Measurements from ENCODE around the gene RGS6.

RGS6 gene

DNA sequence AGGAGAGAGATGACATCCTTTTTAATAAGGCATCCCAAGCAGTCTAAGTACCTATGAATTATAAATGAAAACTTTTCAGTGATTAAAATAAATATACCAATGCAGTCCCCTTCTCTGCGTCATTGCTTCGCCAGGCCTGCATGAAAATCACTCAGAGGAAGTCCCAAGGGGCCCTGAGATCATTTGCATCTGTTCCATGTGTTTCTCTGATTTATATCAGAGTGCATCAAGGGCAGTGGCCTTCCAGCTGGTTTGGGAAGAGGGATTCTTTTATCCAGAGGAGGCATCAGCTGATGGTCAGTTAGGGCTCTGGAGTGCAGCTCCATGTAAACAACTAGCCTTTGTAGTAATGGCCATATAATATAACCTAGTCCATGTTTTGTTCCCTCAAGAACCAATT is 210.1 kb downstream of the RGS6 start:
- H4K91ac ChIP-seq (ENCODE audit: low read length) = no peak overlapping the region
- no peak overlapping the region for H3K27ac ChIP-seq (ENCODE audit: low read length, poor library complexity, severe bottlenecking)
- 54% methylated on average over 2 of the region's 2 CpGs for WGBS

DNA sequence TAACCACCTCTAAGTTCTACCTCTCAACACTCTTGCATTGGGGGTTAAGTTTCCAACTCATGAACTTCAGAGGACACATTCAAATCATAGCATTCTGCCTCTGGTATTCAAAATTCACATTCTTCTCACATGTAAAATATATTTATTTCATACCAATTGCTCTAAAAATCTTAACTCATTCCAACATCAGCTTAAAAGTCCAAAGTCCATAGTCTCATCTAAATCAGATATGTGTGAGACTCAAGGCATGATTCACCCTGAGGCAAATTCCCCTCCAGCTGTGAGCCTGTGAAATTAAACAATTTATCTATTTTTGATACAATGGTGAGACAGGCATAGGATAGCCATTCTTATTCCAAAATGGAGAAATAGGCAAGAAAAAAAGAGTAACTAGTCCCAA is 214.0 kb downstream of the RGS6 start:
- no peak overlapping the region for H2BK5ac ChIP-seq (ENCODE audit: low read depth, low read length, poor library complexity, severe bottlenecking)
- H3K9ac ChIP-seq (ENCODE audit: low read length) = no peak overlapping the region
- H4K8ac ChIP-seq (ENCODE audit: low read length) = no peak overlapping the region
- H3K36me3 ChIP-seq (ENCODE audit: control insufficient read depth in 1 of 2, insufficient read depth in 2 of 2, low read depth in 1 of 2, low read length in 2 of 2) = no peaks in the 10 kb centered on the region
- no peak overlapping the region for H3K4ac ChIP-seq (ENCODE audit: low read depth in 1 of 2, low read length in 2 of 2)
- H2AK5ac ChIP-seq (ENCODE audit: low read length, severe bottlenecking) = no peak overlapping the region
- no peak overlapping the region for H2BK15ac ChIP-seq (ENCODE audit: low read depth, poor library complexity, severe bottlenecking)
- no peaks in the 10 kb centered on the region for H3K79me1 ChIP-seq (replicated peaks; ENCODE audit: low read length, poor library complexity, severe bottlenecking)
- H2AFZ ChIP-seq (ENCODE audit: low read depth, low read length) = no peak overlapping the region
- no peak overlapping the region for H3K4me2 ChIP-seq (ENCODE audit: low read length, poor library complexity, severe bottlenecking)
- H4K91ac ChIP-seq (ENCODE audit: low read length) = no peak overlapping the region
- no peak overlapping the region for H2BK12ac ChIP-seq (ENCODE audit: low read length in 2 of 2)
- DNase-seq = no peak
- no peak overlapping the region for H3K18ac ChIP-seq (ENCODE audit: low read depth in 1 of 2, low read length in 2 of 2)
- no peak overlapping the region for H2BK120ac ChIP-seq (ENCODE audit: low read depth, low read length)
- peaks cover 10% of the 10 kb centered on the region for H3K9me3 ChIP-seq (ENCODE audit: control insufficient read depth, low read length)
- no peak overlapping the region for H3K14ac ChIP-seq (ENCODE audit: low read length in 2 of 2)
- no peak overlapping the region for H3K23ac ChIP-seq (ENCODE audit: low read length in 2 of 2)
- H3K27ac ChIP-seq (ENCODE audit: low read length, poor library complexity, severe bottlenecking) = no peak overlapping the region
- no peak overlapping the region for H3K4me3 ChIP-seq (ENCODE audit: insufficient read depth in 1 of 2, low read depth in 1 of 2, low read length in 2 of 2)
- H3K27me3 ChIP-seq (ENCODE audit: control insufficient read depth in 1 of 2, insufficient read depth in 1 of 2, low read length in 2 of 2) = no peaks in the 10 kb centered on the region
- H3K4me1 ChIP-seq (ENCODE audit: control insufficient read depth, insufficient read depth, low read depth, low read length) = no peaks in the 10 kb centered on the region

More for the DNA sequence above, 210.1 kb downstream of the RGS6 start:
- no peak overlapping the region for H2AK5ac ChIP-seq (ENCODE audit: low read length, severe bottlenecking)
- H3K36me3 ChIP-seq (ENCODE audit: control insufficient read depth in 1 of 2, insufficient read depth in 2 of 2, low read depth in 1 of 2, low read length in 2 of 2) = no peaks in the 10 kb centered on the region
- H3K9me3 ChIP-seq (ENCODE audit: control insufficient read depth, low read length) = peaks cover 5% of the 10 kb centered on the region
- H3K79me1 ChIP-seq (replicated peaks; ENCODE audit: low read length, poor library complexity, severe bottlenecking) = no peaks in the 10 kb centered on the region
- no peak overlapping the region for H3K9ac ChIP-seq (ENCODE audit: low read length)
- no peak overlapping the region for H3K23ac ChIP-seq (ENCODE audit: low read length in 2 of 2)
- DNase-seq = no peak
- no peak overlapping the region for H4K8ac ChIP-seq (ENCODE audit: low read length)
- no peak overlapping the region for H2BK12ac ChIP-seq (ENCODE audit: low read length in 2 of 2)
- no peak overlapping the region for H3K4ac ChIP-seq (ENCODE audit: low read depth in 1 of 2, low read length in 2 of 2)
- no peak overlapping the region for H3K4me2 ChIP-seq (ENCODE audit: low read length, poor library complexity, severe bottlenecking)
- H3K14ac ChIP-seq (ENCODE audit: low read length in 2 of 2) = no peak overlapping the region
- H2BK15ac ChIP-seq (ENCODE audit: low read depth, poor library complexity, severe bottlenecking) = no peak overlapping the region
- no peak overlapping the region for H2BK5ac ChIP-seq (ENCODE audit: low read depth, low read length, poor library complexity, severe bottlenecking)
- no peaks in the 10 kb centered on the region for H3K4me1 ChIP-seq (ENCODE audit: control insufficient read depth, insufficient read depth, low read depth, low read length)
- no peak overlapping the region for H2BK120ac ChIP-seq (ENCODE audit: low read depth, low read length)
- H2AFZ ChIP-seq (ENCODE audit: low read depth, low read length) = no peak overlapping the region
- H3K18ac ChIP-seq (ENCODE audit: low read depth in 1 of 2, low read length in 2 of 2) = no peak overlapping the region
- H3K4me3 ChIP-seq (ENCODE audit: insufficient read depth in 1 of 2, low read depth in 1 of 2, low read length in 2 of 2) = no peak overlapping the region
- H3K27me3 ChIP-seq (ENCODE audit: control insufficient read depth in 1 of 2, insufficient read depth in 1 of 2, low read length in 2 of 2) = no peaks in the 10 kb centered on the region

DNA sequence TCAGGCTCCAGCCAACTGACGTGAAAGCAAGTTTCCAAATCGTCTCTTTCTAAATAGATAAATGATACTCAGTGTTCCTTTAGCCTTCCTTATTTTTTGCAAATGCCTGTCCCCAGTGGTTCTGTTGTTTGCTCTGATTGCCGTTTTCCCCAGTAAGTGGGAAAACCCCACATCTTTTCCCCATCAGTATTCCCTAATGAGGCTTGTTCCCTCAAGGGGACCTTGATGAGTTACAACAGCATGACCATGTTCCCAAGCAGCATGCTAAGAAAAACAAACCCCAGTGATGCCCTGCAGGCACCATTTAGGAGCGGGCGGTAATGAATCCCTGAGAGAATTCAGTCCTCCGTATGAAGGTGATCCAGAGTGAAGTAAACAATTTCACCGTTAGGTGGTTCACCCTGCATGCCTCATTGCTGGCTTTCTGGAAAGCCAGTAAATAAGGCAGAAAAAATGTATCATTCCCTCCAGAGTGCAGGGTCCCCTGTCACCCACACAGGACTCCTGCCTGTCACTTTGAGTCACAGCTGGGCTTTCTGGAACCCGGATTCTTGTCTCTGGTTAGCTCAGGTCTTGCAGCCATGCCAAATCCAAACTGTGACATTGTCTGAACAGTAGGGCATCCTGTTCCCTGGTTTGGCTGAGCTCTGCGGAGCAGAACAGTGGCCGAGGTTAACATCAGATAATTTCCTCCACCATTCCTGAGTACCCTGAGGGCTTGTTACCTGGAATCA is 222.6 kb downstream of the RGS6 start:
- H4K8ac ChIP-seq (ENCODE audit: low read length) = no peak overlapping the region
- no peak overlapping the region for H3K4me3 ChIP-seq (ENCODE audit: insufficient read depth in 1 of 2, low read depth in 1 of 2, low read length in 2 of 2)
- peaks cover 15% of the 10 kb centered on the region for H3K9me3 ChIP-seq (ENCODE audit: control insufficient read depth, low read length)
- H3K14ac ChIP-seq (ENCODE audit: low read length in 2 of 2) = no peak overlapping the region
- no peak overlapping the region for H2BK15ac ChIP-seq (ENCODE audit: low read depth, poor library complexity, severe bottlenecking)
- no peak overlapping the region for H3K4ac ChIP-seq (ENCODE audit: low read depth in 1 of 2, low read length in 2 of 2)
- no peak overlapping the region for H4K91ac ChIP-seq (ENCODE audit: low read length)
- H2BK12ac ChIP-seq (ENCODE audit: low read length in 2 of 2) = no peak overlapping the region
- H3K4me2 ChIP-seq (ENCODE audit: low read length, poor library complexity, severe bottlenecking) = no peak overlapping the region
- 83% methylated on average over 10 of the region's 10 CpGs for WGBS
- H2BK120ac ChIP-seq (ENCODE audit: low read depth, low read length) = no peak overlapping the region
- H2AK5ac ChIP-seq (ENCODE audit: low read length, severe bottlenecking) = no peak overlapping the region
- no peaks in the 10 kb centered on the region for H3K79me1 ChIP-seq (replicated peaks; ENCODE audit: low read length, poor library complexity, severe bottlenecking)
- H3K27ac ChIP-seq (ENCODE audit: low read length, poor library complexity, severe bottlenecking) = no peak overlapping the region
- no peaks in the 10 kb centered on the region for H3K4me1 ChIP-seq (ENCODE audit: control insufficient read depth, insufficient read depth, low read depth, low read length)
- H3K36me3 ChIP-seq (ENCODE audit: control insufficient read depth in 1 of 2, insufficient read depth in 2 of 2, low read depth in 1 of 2, low read length in 2 of 2) = no peaks in the 10 kb centered on the region
- H2AFZ ChIP-seq (ENCODE audit: low read depth, low read length) = no peak overlapping the region
- DNase-seq = no peak
- H3K27me3 ChIP-seq (ENCODE audit: control insufficient read depth in 1 of 2, insufficient read depth in 1 of 2, low read length in 2 of 2) = no peaks in the 10 kb centered on the region
- no peak overlapping the region for H3K9ac ChIP-seq (ENCODE audit: low read length)
- no peak overlapping the region for H3K18ac ChIP-seq (ENCODE audit: low read depth in 1 of 2, low read length in 2 of 2)
- no peak overlapping the region for H3K23ac ChIP-seq (ENCODE audit: low read length in 2 of 2)
- no peak overlapping the region for H2BK5ac ChIP-seq (ENCODE audit: low read depth, low read length, poor library complexity, severe bottlenecking)

DNA sequence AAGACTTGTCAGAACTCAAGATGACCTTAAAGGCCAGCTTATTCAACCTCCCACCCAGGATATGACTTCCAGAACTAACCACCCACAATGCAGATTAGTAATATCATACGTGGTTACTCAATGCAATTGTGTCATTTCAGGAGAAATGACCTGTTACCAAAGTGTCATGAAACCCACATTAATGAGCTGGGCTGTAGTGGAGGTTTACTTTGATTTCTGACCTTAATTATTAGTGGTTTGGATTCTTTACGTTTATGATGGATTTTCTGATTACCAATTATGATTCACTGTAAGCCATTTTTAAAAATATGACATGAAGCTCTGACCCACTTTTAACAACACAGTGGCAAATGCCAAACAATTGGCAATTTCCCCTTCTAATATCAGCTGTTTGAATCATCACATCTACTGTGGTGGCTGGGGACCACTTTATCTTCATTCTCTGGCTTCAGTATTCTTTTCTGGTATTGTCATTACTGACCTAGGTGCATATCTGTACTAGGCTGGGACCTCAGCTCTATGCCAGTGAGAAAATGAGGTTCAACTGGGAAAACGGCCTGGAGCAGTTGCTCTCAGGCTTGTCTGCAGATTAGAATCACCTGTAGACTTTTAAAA is 223.3 kb downstream of the RGS6 start:
- DNase-seq = no peak
- WGBS = 65% methylated on average over 2 of the region's 3 CpGs
- no peak overlapping the region for H3K23ac ChIP-seq (ENCODE audit: low read length in 2 of 2)
- no peak overlapping the region for H3K4me3 ChIP-seq (ENCODE audit: insufficient read depth in 1 of 2, low read depth in 1 of 2, low read length in 2 of 2)
- H3K9ac ChIP-seq (ENCODE audit: low read length) = no peak overlapping the region
- H3K18ac ChIP-seq (ENCODE audit: low read depth in 1 of 2, low read length in 2 of 2) = no peak overlapping the region
- H3K4me2 ChIP-seq (ENCODE audit: low read length, poor library complexity, severe bottlenecking) = no peak overlapping the region
- H2AK5ac ChIP-seq (ENCODE audit: low read length, severe bottlenecking) = no peak overlapping the region
- no peaks in the 10 kb centered on the region for H3K79me1 ChIP-seq (replicated peaks; ENCODE audit: low read length, poor library complexity, severe bottlenecking)
- no peaks in the 10 kb centered on the region for H3K36me3 ChIP-seq (ENCODE audit: control insufficient read depth in 1 of 2, insufficient read depth in 2 of 2, low read depth in 1 of 2, low read length in 2 of 2)
- H2BK15ac ChIP-seq (ENCODE audit: low read depth, poor library complexity, severe bottlenecking) = no peak overlapping the region
- no peaks in the 10 kb centered on the region for H3K27me3 ChIP-seq (ENCODE audit: control insufficient read depth in 1 of 2, insufficient read depth in 1 of 2, low read length in 2 of 2)
- no peak overlapping the region for H4K8ac ChIP-seq (ENCODE audit: low read length)
- H2BK5ac ChIP-seq (ENCODE audit: low read depth, low read length, poor library complexity, severe bottlenecking) = no peak overlapping the region
- H2BK12ac ChIP-seq (ENCODE audit: low read length in 2 of 2) = no peak overlapping the region
- no peaks in the 10 kb centered on the region for H3K4me1 ChIP-seq (ENCODE audit: control insufficient read depth, insufficient read depth, low read depth, low read length)
- no peak overlapping the region for H3K14ac ChIP-seq (ENCODE audit: low read length in 2 of 2)
- no peak overlapping the region for H4K91ac ChIP-seq (ENCODE audit: low read length)
- H2AFZ ChIP-seq (ENCODE audit: low read depth, low read length) = no peak overlapping the region
- H3K27ac ChIP-seq (ENCODE audit: low read length, poor library complexity, severe bottlenecking) = no peak overlapping the region
- H3K4ac ChIP-seq (ENCODE audit: low read depth in 1 of 2, low read length in 2 of 2) = no peak overlapping the region
- no peak overlapping the region for H2BK120ac ChIP-seq (ENCODE audit: low read depth, low read length)
- H3K9me3 ChIP-seq (ENCODE audit: control insufficient read depth, low read length) = peaks cover 15% of the 10 kb centered on the region
